ENCODE measurements around the gene KCNJ6.

Gene KCNJ6

GRCh38 chr21:37827913-37828312 is 88.3 kb downstream of the KCNJ6 start:
- in situ Hi-C loops (cut with MboI; ENCODE audit: low sequenced_read_pairs) = no loop called here

DNA sequence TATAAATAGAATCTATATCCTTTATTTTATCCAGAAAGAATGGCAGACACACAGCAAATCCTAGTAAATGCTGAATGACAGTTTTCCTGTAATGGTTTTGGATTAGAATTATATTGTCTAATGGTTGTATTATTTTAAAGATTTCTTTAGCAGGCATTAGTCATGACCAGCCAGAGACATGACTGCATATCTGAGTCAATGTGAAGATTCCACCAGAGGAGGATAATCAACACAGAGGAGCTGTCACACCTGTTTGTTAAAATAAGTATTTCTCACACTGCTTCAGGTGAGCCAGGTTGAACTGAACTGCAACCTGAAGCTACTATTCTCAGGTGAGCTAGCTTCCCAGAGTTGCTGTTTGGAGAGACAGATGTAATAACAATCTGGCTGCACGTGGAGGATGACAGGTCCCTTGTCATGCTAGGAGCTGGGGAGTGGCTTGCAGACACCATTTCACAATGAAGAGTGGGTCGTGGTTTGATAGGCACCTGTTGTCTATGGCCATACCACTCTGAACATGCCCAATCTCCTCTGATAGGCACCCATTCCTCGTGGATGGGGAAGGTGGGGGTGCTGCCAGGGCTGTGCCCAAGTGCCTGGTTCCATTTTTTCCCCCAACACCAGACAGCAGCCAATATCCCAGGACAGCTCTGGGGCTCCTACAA is 94.3 kb downstream of the KCNJ6 start:
- in situ Hi-C loops (cut with MboI; ENCODE audit: low sequenced_read_pairs) = no loop called here

- in situ Hi-C loops (cut with MboI; ENCODE audit: low sequenced_read_pairs) = no loop called here
Measured at GRCh38 chr21:37821092-37821491, 95.2 kb downstream of the KCNJ6 start.

DNA sequence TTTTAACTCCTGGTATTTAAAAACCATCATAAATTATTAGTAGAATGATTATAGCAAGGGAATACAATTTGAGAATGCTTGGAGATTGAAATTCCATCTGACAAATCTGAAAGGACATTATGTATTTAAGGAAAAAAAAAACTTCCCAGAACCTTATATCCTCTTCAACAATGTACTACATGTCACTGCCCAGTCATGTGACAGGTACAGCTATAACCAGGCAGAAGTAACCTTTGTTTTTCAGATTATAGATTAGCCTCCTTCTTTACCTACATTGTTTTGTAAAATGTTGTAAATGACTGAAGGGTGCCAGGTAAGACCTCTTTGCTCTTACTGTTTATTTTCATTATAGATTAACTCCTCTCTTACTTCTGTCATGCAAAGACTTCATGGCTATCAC is 96.9 kb downstream of the KCNJ6 start:
- in situ Hi-C loops (cut with MboI; ENCODE audit: low sequenced_read_pairs) = no loop called here

- in situ Hi-C loops (cut with MboI; ENCODE audit: low sequenced_read_pairs) = no loop called here
Measured at GRCh38 chr21:37817242-37817641, 99.0 kb downstream of the KCNJ6 start.

DNA sequence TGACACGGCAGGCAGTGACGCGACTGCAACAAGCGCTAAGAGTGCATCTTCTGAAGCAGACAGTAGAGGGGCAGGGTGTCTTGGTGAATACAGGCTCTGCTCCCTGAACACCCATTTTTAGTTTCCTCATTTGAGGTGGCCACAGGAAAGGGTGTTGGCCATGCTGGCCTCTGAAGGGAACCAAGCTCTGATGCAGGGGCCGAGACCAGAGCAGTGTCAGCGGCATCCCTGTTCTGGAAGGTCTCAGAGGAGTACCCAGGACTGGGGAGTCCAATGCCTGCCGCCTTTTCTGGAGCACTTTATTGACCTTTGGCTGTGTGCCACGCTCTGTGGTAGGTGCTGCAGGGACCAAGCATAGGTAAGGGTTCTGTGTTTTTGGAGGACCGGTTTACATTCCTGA is 100.4 kb downstream of the KCNJ6 start:
- in situ Hi-C loops (cut with MboI; ENCODE audit: low sequenced_read_pairs) = no loop called here

GRCh38 chr21:37811711-37812110 is 104.5 kb downstream of the KCNJ6 start:
- in situ Hi-C loops (cut with MboI; ENCODE audit: low sequenced_read_pairs) = no loop called here

DNA sequence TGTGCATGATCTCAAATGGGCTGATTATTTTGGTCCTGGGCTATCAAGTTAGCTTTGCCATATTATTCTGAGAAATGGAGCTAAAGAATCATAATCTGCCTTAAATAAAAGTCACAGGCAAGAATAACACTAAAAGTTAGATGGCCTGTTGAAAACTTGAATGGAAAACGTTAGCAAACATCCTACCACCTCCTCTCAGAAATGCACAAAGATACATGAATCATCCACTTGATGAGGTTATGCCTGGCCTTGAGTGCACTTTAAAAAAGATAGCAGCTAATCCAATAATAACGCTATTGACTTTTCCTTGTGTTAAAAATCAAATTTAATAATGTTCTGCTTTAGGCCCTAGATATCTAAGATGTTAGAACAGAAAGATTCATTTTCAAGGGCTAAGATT is 108.0 kb downstream of the KCNJ6 start:
- in situ Hi-C loops (cut with MboI; ENCODE audit: low sequenced_read_pairs) = no loop called here

DNA sequence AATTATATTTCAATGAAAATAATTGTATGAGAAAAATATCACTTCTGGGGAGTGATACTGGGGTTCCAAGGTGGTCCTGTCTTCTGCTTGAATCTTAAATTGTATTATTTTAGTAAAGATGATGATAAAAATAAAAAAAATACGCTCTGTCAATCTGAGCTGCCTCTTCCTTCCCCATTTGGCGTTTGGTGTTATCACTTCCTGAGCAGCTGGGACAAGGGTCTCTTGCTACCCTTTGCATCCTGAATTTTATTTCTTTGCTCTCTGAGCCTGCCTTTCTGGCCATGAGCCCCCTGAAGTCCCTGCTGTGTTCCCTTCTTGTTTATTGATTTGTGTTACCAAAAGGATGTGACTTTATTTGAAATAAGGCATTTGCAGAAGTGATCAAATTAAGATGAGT is 111.0 kb downstream of the KCNJ6 start:
- in situ Hi-C loops (cut with MboI; ENCODE audit: low sequenced_read_pairs) = no loop called here

DNA sequence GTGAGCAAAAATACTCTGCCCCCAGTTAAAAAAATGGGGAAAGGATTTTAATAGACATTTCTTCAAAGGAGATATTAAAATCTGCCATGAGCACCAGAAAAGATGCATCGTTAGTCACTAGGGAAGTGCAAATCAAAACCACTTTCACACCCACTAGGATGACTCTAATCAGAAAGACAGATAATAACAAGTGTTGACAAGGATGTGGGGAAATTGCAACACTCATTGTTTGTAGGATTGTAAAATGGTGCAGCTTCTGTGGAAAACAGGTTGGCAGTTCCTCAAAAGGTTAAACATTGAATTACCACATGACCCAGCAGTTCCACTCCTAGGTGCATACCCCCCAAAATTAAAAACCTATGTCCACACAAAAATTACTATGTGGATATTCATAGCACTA is 112.3 kb downstream of the KCNJ6 start:
- in situ Hi-C loops (cut with MboI; ENCODE audit: low sequenced_read_pairs) = no loop called here

DNA sequence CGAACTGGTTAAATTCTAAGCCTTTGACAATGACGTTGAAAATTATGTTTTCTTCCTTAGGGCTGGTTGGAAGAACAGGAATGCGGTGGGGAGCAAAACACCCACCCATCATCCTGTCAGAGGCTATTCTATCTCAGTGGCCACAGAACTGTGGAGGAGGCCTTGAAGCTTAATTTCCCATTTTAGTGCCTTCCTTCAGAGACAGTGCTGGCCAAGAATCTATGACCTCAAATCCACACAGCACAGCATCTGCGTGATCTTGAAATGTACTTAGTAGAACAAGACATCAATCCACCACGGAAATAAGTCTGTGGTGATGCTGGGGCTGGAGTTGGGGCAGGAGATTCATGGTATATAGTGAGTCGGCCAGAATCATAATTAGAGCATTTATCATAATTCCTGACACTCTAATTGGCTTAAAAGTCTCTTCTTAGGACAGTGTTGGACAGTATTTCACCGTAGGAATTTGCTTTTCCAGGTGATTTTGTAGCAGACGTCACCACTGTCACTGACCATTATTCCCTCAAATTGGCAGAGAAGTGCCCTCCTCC is 113.1 kb downstream of the KCNJ6 start:
- in situ Hi-C loops (cut with MboI; ENCODE audit: low sequenced_read_pairs) = no loop called here

DNA sequence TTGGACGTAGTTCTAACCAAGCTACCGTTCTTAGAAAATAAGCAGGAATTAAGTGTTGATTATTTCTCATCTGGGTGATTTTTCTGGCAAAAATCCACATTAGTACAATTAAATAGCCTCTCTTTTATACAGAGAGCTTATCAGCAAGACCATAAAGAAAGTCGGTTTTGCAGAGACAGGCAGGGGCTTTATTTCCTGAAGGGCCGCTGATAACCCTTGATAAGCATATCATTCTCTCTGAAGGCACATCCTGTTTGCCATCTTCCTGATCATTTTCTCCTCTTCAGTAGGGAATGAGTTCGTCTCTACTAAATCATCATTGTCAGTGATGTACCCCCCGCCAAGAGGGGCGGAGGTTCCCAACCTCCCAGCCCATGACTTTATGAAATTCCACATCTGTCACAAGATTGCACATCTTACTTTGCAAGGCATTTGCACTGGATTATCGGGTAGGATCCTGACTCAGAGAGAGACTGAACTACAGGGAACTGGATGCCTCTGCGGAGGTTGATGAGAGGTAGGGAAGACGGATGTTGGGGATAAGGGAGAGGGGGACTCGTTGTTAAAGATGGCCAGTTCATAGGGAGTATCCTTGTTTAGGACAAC is 115.7 kb downstream of the KCNJ6 start:
- in situ Hi-C loops (cut with MboI; ENCODE audit: low sequenced_read_pairs) = no loop called here

- in situ Hi-C loops (cut with MboI; ENCODE audit: low sequenced_read_pairs) = no loop called here
Measured at GRCh38 chr21:37800057-37800455, 116.2 kb downstream of the KCNJ6 start.

DNA sequence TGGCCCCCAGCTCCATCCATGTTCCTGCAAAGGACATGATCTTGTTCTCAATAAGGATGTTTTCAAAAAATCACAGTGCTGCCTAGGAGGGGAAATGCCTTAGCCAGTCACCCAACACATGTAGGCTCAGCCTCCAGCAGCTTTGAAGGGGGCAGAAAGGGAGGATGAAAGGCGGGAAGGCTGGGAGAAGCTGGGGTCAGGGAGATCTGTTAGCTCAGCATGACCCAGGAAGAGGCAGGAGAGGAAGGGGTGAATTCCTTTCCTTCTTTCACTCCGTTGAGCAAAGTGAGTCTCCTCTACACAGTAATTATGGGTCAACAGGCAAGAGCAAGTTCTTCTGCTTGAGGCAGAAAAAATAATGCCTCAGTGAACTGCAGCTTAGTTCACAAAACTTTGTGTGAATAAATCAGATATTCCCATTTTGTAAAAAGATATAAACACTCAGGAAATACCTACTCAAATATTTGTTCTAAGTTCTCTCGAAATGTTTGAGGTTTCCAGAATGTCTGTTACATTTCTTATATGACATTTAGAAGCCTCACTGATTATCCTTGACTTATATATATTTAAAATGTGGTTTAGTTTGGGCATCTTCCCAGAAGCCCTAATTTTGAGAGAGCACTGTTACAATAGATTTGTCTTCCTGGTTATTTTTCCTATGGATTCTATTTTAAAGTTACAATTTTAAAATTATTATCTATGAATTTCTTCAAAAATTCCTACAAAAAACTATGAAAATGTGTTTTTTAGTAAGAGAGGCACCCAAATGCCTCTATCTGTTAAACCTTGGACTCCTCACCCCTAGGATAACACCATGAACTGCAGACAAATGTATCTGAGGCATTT is 116.8 kb downstream of the KCNJ6 start:
- in situ Hi-C loops (cut with MboI; ENCODE audit: low sequenced_read_pairs) = no loop called here

DNA sequence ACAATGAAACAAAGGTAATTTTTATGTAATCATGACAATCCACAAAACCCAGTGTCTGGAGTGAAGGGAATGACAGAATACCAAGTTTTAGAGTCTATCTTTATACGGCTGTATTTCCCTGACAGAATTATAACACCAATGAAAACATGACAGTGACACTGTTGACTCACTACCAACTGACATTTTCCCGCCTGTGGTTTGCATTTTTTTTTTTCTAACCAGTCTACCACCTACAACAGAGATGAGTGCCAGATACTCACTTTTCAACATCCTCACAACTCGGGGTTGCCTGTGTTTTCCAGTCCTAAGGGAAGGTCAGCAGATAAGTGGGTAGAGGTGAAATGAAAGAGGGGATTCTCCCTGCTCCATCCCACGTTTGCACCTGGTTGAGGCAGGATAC is 118.9 kb downstream of the KCNJ6 start:
- in situ Hi-C loops (cut with MboI; ENCODE audit: low sequenced_read_pairs) = no loop called here

DNA sequence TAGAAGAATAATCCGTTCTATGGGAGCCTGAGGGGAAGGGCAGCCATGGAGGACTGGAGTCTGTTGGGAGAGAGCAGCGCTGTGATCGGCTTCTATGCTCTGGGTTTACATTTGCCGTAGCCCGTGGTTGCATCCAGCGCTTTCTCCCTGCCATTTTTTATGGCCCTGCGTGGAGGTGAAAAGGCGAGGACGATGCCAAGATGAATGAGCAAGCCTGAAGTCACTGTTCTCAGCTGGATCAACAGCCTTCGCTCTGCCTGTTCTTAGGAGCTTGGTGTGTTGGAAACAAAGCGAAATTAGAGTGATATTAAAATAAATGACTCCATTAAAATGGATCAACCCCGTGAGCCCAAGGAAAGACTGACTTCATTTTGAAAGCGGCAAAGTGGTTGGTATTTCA is 120.2 kb downstream of the KCNJ6 start:
- in situ Hi-C loops (cut with MboI; ENCODE audit: low sequenced_read_pairs) = no loop called here

DNA sequence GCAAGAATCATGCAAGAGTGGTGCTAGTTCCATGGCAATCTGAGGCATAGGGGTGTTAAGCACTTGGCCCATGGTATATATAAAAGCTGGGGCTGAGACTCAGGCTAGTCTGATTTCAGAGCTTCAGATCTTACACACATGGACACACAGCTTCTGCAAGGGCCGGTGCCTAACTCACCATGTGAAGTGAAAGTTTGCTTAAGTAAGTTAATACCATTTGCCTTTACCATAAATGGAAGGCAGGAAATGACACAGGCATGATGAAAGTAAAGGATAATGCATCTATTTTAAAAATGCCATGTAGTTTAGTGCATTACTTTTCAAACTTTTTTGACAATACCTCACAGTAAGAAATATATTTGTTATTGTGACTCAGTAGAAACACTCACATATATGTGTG is 122.6 kb downstream of the KCNJ6 start:
- in situ Hi-C loops (cut with MboI; ENCODE audit: low sequenced_read_pairs) = no loop called here

DNA sequence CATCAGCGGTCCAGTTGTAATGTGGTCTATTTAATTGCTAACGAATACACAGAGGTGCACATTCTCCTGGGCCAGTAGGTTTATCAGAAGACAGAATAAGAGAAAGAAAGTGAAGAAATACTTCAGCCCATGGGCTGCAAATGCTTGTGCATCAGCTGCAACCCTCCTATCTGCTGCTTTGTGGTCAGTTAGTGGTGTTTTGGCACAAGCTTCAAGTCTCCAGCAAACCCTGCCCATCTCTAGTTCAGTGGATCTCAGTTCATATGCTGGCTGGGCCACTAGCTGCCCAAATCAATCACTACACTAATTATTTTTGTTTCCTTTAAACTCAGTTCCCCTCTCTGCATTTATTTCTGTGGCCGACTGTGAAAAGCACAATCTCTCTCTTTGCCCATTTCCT is 124.2 kb downstream of the KCNJ6 start:
- in situ Hi-C loops (cut with MboI; ENCODE audit: low sequenced_read_pairs) = no loop called here

GRCh38 chr21:37790905-37791304 is 125.4 kb downstream of the KCNJ6 start:
- in situ Hi-C loops (cut with MboI; ENCODE audit: low sequenced_read_pairs) = no loop called here

GRCh38 chr21:37788503-37788902 is 127.8 kb downstream of the KCNJ6 start:
- in situ Hi-C loops (cut with MboI; ENCODE audit: low sequenced_read_pairs) = no loop called here

- in situ Hi-C loops (cut with MboI; ENCODE audit: low sequenced_read_pairs) = no loop called here
Measured at GRCh38 chr21:37787456-37787855, 128.8 kb downstream of the KCNJ6 start.
